HG03045 (cell line): ENCODE measurements around the gene ZNF219.

ENCODE experiments used
- ATAC-seq: cut with Tn5 transposase; IDR thresholded peaks from one replicate; pipeline ENCODE4 v1.9.1; 2021; ENCODE audit warnings: mild to moderate bottlenecking, moderate library complexity; ENCODE audit not compliant: unreplicated experiment

Gene ZNF219

DNA sequence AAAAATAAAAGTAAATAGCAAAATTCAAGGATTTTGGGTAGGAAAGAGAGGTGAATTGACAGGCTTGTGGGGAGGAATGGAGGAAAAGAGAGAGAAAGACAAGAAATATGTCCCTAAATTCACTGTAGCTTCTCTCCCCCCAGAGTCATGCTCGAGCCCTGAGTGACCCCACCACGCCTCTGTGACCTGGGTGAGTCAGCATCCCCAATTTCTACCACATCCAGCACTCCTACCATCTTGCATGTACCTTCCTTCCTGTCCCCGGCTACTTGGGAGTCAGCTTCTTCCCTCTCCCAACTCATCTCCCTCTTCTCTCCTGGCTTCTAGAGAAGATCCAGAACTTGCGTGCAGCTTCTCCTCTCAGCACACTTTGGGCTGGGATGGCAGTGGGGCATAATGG lies 9.8 kb downstream of the ZNF219 start:
- ATAC-seq = no peak

DNA sequence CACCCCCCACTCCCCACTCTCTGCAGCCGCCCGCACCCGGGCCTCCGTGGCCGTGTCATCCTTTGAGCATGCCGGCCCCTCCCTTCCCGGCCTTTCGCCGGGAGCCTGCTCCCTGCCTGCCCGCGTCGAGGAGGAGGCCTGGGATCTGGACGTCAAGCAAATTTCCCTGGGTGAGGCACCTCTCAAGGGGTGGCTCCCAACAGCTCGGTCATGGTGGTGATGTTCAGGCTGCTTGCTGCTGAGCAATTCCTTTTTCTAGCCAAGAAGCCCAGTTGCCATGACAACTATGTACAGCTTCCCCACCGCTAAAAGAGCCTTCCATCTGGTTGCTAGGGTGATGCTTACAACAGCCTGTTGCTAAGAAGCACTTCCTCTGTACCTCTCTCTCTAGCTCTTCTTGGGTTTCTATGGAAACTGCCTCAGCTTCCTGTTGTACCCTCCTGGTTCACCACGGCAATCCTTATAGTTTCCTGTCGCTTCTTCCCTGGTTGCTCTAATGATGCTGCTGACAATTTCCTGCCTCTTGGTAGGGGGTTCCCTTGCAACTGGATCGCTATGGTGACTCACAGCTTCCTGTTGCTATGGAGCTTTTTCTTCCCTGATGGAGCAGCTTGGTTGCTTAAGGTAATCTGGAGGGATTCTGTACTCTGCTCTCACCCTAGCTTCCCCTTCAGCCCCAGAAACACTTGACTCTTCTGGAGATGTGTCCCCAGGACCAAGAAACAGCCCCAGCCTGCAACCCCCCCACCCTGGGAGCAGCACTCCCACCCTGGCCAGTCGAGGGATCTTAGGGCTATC lies 11.0 kb downstream of the ZNF219 start:
- ATAC-seq = no peak

DNA sequence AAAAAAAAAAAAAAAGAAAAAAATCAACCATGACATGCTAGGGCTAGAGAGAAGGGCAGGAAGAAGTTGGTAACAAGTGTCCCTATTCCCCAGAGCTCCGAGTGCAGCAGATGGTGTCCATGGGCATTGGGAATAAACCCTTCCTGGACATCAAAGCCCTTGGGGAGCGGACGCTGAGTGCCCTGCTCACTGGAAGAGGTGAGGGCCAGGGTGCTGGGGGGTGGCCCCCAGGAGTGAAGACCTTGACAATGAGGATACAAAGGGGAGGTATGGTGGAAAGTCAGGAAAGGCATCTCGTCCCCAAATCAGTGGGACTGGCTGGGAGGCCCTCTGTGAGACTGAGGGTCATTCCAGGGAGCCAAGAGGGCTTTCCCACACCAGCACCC lies 11.6 kb downstream of the ZNF219 start:
- no peak for ATAC-seq

DNA sequence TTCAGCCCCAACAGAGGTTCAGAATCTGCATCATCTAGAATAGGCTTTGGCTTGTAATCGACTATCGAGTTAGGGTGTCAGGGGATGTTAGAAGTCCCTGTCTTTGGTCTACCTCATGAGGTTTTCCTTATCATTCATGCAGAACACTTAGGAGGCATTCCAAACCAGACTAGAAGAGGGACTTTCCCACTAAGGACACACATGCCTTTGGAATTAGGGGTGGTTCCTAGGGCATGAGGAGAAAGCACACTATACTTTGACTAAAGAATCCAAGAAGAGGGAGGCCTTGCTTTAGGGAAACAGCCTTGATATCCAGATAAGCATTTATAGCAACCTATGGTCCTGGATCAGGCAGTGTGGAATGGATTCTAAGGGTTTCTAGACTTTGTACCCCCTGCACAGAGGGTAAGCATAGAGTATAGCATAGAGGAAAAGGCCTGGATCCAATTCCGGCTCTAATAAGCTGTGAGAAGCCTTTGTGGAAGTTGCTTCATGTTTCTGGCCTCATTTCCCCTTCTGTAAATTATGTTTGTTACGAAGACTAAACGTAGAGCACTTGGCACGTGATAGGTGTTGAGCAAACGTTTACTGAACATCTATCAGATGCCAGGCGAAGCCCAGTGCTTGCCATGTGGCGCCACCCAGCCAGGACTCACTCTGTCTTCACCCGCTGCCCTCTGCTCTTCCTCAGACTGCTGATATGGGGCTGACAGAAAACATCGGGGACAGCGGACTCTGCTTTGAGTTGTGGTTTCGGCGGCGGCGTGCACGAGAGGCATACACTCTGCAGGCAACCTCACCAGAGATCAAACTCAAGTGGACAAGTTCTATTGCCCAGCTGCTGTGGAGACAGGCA lies 13.2 kb downstream of the ZNF219 start:
- ATAC-seq = no peak

DNA sequence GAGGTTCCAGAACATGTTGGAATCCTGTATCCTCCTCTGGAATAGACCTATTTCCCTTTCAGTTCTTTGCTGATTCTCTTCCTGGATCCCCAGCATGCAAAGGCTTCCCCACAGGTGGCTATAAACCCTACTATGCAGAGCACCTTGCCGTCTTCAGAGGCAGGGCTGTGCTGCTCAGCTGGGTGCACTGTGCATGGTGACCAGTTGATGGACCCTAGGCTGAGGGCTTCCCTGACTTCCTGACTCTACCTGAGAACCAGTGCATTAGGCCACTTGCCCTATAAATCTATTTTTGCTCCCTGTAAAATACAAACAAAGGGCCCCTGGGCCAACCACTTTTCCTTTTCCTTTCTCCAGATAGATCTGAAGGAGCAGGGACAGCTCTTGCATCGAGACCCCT lies 14.1 kb downstream of the ZNF219 start:
- no peak for ATAC-seq

DNA sequence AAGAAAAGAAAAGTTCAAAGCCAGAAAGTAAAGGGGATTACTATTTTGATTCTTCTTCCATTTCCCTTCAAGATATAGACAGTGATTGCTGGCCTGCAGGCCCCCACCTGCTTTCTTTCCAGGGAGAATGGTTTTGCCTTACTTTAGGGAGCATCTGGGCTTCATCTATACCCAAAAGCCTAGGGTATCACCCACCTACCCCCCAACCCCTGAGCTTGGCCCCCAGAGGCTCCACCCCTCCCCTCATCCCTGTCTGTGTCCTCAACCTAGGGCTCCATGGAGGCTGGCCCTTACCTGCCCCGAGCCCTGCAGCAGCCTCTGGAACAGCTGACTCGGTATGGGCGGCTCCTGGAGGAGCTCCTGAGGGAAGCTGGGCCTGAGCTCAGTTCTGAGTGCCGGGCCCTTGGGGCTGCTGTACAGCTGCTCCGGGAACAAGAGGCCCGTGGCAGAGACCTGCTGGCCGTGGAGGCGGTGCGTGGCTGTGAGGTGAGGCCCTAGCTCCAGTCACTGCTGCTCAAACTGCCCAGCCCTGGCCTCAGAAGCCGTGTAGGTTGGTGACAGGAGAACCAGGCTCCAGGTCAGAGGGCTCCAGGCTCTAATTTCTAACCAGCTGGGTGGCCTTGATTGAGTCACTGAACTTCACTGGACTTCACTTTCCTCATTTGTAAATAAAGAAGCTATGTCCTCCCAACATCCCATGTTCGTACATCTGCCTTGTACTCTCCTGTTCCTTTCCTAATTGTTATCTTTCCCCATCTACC lies 14.7 kb downstream of the ZNF219 start:
- ATAC-seq = no peak

DNA sequence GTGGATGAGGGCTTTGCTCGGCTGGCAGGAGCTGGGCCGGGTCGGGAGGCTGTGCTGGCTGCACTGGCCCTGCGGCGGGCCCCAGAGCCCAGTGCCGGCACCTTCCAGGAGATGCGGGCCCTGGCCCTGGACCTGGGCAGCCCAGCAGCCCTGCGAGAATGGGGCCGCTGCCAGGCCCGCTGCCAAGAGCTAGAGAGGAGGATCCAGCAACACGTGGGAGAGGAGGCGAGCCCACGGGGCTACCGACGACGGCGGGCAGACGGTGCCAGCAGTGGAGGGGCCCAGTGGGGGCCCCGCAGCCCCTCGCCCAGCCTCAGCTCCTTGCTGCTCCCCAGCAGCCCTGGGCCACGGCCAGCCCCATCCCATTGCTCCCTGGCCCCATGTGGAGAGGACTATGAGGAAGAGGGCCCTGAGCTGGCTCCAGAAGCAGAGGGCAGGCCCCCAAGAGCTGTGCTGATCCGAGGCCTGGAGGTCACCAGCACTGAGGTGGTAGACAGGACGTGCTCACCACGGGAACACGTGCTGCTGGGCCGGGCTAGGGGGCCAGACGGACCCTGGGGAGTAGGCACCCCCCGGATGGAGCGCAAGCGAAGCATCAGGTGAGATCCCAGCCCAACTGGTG lies 16.8 kb downstream of the ZNF219 start:
- ATAC-seq = no peak

DNA sequence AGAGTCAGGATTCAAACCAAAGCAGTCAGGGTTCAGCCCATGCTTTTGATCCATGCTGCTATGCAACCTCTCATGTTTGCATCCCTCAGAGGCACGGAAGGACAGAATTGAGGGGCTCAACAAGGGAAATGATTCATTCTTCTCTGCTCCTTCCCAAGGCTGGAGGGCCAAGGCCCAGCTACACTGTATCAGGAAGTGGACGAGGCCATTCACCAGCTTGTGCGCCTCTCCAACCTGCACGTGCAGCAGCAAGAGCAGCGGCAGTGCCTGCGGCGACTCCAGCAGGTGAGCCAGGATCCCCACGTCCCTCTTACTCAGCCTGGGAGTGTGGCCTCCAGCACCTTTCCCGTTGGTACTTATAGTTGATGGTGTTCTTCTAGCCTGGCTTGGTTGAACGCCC lies 19.7 kb downstream of the ZNF219 start:
- no peak for ATAC-seq

DNA sequence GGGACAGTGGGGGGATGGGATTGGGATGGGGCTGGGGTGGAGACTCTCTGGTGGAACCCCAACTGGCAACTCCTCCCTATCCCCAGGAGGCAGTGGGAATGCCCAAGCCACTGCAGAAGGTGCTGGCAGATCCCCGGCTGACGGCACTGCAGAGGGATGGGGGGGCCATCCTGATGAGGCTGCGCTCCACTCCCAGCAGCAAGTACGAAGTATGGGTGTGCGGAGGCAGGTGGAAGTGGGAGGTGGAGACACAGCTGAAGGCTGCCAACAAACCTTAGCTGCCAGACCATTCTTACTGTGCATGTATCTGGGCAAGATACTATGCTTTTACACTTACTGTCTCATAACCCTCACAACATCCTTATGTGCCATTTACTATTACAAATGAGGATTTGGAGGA lies 20.2 kb downstream of the ZNF219 start:
- no peak for ATAC-seq

DNA sequence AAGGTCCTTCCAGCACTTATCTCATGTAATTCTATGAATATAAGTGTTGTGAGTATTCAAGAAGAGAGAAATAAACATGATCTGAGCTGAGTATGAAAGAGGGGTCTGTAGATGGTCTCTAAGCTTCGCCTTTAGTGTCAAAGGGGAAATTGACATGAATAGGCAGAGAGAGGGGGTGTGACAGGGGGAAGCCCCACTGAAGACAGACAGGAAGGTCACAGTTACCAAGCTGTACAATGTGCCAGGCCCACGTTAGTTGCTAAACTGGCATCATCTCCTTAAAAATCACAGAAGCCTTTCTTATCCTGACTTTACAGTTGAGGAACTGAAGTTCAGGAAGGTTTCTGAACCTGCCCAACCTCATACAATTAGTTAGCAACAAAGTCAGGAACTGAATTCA lies 20.8 kb downstream of the ZNF219 start:
- no peak for ATAC-seq

DNA sequence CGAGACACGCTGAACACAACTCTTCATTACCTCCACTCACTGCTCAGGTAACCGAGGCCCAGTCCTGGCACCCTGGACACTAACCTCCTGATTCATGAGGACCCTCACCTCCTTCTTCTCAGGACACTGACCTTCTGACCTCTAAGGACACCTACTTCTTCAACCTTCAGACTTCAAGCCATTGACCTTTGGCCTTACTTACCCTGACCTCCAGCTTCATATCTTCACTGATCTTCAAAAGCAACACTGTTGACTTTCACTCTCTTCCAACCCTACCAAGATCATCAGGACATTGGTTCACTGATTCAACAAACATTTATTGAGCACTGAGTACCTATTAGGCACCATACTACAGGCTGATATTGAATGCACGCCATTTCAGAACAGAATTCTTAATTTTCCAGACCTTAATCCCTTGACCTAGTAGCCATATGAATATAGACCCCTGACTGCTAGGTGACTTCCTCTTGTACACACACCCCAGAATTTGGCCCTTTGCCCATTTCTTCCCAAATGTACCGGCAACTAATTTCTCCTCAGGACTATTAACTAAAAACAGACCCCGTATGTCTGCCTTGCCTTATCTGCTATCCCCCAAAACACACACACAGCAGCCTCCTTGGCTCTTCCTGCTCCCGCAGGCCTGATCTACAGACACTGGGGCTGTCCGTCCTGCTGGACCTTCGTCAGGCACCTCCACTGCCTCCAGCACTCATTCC lies 22.6 kb downstream of the ZNF219 start:
- no peak for ATAC-seq

DNA sequence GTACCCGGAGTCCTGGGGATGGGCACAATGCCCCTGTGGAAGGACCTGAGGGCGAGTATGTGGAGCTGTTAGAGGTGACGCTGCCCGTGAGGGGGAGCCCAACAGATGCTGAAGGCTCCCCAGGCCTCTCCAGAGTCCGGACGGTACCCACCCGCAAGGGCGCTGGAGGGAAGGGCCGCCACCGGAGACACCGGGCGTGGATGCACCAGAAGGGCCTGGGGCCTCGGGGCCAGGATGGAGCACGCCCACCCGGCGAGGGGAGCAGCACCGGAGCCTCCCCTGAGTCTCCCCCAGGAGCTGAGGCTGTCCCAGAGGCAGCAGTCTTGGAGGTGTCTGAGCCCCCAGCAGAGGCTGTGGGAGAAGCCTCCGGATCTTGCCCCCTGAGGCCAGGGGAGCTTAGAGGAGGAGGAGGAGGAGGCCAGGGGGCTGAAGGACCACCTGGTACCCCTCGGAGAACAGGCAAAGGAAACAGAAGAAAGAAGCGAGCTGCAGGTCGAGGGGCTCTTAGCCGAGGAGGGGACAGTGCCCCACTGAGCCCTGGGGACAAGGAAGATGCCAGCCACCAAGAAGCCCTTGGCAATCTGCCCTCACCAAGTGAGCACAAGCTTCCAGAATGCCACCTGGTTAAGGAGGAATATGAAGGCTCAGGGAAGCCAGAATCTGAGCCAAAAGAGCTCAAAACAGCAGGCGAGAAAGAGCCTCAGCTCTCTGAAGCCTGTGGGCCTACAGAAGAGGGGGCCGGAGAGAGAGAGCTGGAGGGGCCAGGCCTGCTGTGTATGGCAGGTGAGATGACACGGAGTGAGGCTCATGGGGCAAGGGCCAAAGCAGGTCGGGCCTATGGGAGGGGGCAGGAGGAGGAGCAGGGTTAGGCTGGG lies 23.8 kb downstream of the ZNF219 start:
- ATAC-seq = no peak

DNA sequence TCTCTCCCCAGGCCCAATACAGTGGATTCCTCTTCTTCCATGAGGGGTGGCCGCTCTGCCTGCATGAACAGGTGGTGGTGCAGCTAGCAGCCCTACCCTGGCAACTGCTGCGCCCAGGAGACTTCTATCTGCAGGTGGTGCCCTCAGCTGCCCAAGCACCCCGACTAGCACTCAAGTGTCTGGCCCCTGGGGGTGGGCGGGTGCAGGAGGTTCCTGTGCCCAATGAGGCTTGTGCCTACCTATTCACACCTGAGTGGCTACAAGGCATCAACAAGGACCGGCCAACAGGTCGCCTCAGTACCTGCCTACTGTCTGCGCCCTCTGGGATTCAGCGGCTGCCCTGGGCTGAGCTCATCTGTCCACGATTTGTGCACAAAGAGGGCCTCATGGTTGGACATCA lies 24.5 kb downstream of the ZNF219 start:
- ATAC-seq = no peak

DNA sequence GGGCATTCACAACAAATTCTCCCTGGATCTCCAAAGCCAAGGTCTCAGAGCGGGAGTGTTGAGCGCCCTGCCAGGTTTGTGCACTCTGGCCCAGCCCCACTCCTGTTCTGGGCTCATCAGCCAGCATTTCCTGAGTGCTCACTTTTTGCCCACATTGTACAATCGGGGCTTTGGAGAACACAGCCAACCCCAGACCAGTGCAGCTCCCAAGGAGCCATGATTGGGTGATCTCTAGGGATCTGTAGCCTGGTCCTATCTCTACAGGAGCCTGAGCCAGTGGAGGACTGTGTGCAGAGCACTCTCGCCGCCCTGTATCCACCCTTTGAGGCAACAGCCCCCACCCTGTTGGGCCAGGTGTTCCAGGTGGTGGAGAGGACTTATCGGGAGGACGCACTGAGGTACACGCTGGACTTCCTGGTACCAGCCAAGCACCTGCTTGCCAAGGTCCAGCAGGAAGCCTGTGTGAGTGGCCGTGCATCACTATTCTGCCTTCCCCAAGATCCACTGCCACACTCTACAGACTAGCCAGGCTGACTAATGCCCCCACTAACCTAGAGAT lies 25.6 kb downstream of the ZNF219 start:
- no peak for ATAC-seq

DNA sequence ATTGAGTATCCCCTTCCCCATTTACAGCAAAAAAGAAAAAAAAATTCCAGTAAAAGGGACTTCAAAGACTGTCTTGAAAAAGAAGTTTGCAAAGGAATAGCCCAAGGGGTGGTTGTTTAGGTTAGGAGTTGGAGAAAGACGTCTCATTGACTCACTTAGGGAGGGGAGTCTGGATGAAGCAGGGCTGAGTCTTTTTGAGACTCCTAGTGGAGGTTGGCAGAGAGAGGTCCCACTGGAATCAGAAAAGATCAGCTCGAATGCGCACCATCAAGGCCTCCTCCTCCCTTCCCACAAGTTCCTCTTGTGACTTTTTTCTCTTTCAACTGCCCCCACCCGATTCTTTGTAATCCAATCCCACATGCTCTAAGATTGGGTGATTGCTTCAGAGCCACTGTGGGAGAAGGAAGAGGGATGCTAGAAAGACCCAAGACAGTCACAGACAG lies 26.4 kb downstream of the ZNF219 start:
- ATAC-seq = no peak

DNA sequence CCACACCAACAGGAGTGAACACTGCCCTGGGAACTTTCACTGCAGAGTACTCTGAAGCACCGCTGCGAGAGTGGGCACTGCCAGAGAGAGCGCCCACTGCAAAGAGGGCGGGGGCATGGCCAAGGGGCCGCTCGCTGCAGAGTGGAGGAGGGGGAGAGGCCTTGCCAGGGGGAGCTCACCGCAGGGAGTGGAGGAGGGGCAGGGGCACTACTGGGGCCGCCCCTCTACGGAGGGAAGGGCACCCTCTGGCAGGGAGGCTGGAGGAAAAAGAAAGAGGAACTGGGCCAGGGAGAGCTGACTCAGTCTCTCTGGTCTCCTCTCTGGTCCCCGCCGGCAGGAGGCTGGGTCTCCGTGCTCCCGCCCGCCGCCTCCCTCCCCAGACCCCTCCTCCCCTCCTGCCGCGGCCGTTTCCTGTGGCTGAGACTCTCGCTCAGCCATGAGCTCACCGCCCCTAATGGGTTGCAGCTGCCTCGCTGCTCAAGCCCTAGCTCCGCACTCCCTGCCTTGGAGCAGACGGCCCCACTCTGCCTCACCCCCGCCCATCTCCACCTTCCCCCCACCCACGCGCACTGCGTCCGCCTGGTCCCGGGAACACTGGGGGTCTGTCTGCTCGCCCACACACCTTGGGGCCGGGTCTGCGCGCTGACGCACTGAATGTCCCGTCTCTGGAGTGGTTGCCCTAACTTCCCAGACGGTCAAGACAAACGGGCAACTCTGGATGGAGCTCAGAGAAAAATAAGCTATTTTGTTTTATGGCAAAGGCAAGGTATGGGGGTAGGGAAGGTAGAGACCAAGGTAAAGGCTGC lies 27.0 kb downstream of the ZNF219 start:
- ATAC-seq = peak; percentile 57

DNA sequence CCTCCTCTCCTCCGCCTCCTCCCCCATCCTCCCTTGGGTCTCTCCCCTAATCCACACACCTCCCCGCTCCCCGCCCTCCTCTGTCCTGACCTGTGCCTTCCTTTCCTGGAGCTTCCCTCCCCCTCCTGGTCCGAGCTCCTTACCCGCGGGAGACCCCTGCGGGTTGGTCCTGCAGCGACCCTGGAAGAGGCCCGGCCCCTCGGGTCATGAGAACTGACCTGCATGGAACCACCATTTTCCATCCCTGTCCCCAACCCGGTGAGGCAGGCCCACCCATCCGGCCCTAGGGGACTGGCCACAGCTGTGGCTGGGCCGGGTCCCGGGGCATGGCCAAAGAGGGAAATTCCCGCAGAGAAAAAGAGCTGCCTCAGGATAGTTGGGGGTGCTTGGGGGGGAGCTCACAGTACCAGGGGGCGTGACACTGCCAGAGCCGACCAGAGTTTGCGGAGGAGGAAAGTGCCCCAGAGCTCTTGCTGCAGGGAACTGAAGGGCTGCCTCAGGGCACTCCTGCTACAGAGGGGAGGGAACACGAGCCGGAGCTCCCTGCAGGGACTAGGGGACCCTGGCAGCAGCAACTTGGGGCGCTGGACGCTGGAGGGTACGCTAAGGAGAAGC lies 27.7 kb downstream of the ZNF219 start:
- ATAC-seq = no peak

DNA sequence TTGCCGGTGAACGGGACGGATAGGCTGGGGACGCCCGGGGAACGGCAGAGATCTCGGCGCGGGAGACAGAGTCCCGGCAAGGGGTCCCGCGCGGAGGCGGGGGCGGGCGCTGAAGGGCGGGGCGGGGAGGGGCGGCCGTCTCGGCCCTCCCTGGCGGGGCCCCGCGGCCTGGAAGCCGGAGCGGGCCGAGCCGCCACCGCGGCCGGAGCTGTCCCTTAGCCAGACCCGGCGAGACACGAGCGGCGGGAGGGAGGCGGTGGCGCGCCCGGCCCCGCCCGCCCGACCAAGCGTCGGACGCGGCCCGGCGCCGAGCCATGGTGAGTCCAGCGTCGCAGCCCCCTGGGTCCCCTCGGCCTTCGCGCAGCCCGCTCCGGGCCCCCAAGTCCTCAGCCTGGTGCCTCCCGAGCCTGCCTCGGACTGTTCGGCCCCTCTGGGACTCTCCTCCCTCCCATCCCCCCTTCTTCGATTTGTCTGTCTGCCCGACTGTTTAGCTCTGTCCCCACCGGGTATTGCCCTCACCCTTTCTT lies 28.3 kb downstream of the ZNF219 start, which contains the start of gene ARHGEF40:
TSS of gene ARHGEF40 (plus strand) at position 222 of the 527 bp plus-strand sequence. CDS start at position 315, 93 bp downstream.
- no peak for ATAC-seq
